ENCODE data around the gene KANK4.

DNA sequence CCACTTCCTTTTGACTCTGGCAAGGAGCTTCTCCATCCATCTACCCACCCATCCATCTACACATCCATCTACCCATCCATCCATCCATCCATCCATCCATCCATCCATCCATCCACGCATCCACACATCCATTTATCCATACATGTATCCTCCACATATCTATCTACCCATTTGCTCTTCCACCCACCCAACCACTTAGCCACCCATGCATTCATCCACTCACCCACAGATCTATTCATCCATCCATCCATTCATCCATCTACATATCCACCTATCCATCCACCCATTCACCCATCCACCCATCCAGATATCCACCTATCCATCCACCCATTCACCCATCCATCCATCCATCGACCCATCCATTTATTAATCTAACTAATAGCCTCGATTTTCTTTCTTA is 23.0 kb upstream of the KANK4 start:
- TF ChIP-seq, protein P1, sequence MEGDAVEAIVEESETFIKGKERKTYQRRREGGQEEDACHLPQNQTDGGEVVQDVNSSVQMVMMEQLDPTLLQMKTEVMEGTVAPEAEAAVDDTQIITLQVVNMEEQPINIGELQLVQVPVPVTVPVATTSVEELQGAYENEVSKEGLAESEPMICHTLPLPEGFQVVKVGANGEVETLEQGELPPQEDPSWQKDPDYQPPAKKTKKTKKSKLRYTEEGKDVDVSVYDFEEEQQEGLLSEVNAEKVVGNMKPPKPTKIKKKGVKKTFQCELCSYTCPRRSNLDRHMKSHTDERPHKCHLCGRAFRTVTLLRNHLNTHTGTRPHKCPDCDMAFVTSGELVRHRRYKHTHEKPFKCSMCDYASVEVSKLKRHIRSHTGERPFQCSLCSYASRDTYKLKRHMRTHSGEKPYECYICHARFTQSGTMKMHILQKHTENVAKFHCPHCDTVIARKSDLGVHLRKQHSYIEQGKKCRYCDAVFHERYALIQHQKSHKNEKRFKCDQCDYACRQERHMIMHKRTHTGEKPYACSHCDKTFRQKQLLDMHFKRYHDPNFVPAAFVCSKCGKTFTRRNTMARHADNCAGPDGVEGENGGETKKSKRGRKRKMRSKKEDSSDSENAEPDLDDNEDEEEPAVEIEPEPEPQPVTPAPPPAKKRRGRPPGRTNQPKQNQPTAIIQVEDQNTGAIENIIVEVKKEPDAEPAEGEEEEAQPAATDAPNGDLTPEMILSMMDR (conservative IDR thresholded peaks at IDR 0.05), result no peak
- TF ChIP-seq EZH2 (IDR thresholded peaks at IDR 0.05; ENCODE audit: low read depth), result no peak
